Gastrocnemius medialis (tissue), 4 donors: Measurements from ENCODE around the gene COMMD7. TPM values are rescaled to one million over a fixed set of nuclear protein-coding genes. Genes with fewer than 3 reads are reported as not detected.
A peak's percentile ranks its signal among the peaks of the same experiment; 100 is the strongest.
"Not testable (repeated sequence)": the region's sequence is repeated elsewhere in the genome, so short reads cannot be mapped to it uniquely, and the experiment has no call there.

Experiments
- ATAC-seq, 2 donors: fragments of 150-250 bp; one replicate each; pipeline ENCODE4 v1.9.1; 2016
- DNase-seq, 2 donors: peaks; one replicate each; pipeline ENCODE4 v3.0.0-alpha.2; 2019
- H3K27ac ChIP-seq, 4 donors: fragments of 200-600 bp; sonication (generic); 1 replicate in 1 of 4; 2 replicates in 3 of 4; pipeline ENCODE4 v1.5.1; 2016 to 2018; ENCODE audit warnings: mild to moderate bottlenecking in 2 of 4, moderate library complexity in 1 of 4
- H3K27me3 ChIP-seq, 3 donors: fragments of 200-600 bp; sonication (generic) in 2 of 3; 1 replicate in 1 of 3; 2 replicates in 2 of 3; pipeline versions ENCODE4 v1.5.1 to v1.6.0; 2016 to 2019; ENCODE audit warnings: mild to moderate bottlenecking in 1 of 3, moderate library complexity in 1 of 3
- H3K36me3 ChIP-seq, 2 donors: fragments of 200-600 bp; sonication (generic) in 1 of 2; one replicate each; pipeline ENCODE4 v1.5.1; 2017 to 2018
- H3K4me1 ChIP-seq, 2 donors: fragments of 200-600 bp; sonication (generic) in 1 of 2; one replicate each; pipeline ENCODE4 v1.5.1; 2016 to 2017; ENCODE audit warnings: mild to moderate bottlenecking in 2 of 2
- H3K4me3 ChIP-seq, 4 donors: fragments of 200-600 bp; sonication (generic) in 3 of 4; 1 replicate in 1 of 4; 2 replicates in 3 of 4; pipeline ENCODE4 v1.5.1; 2016 to 2019; ENCODE audit warnings: mild to moderate bottlenecking in 2 of 4
- H3K9me3 ChIP-seq, 3 donors: fragments of 200-600 bp; sonication (generic) in 2 of 3; 1 replicate in 1 of 3; 2 replicates in 2 of 3; pipeline ENCODE4 v1.5.1; 2016 to 2019
- POLR2A ChIP-seq, 2 donors: fragments of 450-650 bp; IDR thresholded peaks; one replicate each; pipeline ENCODE4 v1.6.1; 2017; ENCODE audit warnings: antibody characterized with exemption in 2 of 2, mild to moderate bottlenecking in 2 of 2, moderate library complexity in 2 of 2
- in situ Hi-C, 4 donors: fragments of 200-750 bp; cut with MboI; loops; one replicate each; pipeline versions ENCODE4 v1.15.0 to v1.8.0; 2017; ENCODE audit warnings: low sequenced_read_pairs in 4 of 4
- intact Hi-C: fragments of 100-400 bp; cut with DNase I; formaldehyde crosslinking; loops from one replicate; pipeline ENCODE4 v1.15.1; 2023; ENCODE audit warnings: low total_unique reads
- total RNA-seq, 4 donors: library from RNA; depleted of rRNA; stranded (reverse); fragments of >200 nt; gene quantifications; one replicate each; pipeline versions ENCODE4 v1.1.0 to v1.2.3, GENCODE V29; 2016
- TF ChIP-seq, protein P1 (sequence below), 5 experiments: fragments of 450-650 bp in 3 of 5; fragments of 200-600 bp in 2 of 5; sonication (generic) in 2 of 5; IDR thresholded peaks in 4 of 5; conservative IDR thresholded peaks in 1 of 5; 1 replicate in 4 of 5; 2 replicates in 1 of 5; pipeline ENCODE4 v1.5.1; 2016 to 2019; ENCODE audit warnings: antibody characterized with exemption in 5 of 5, mild to moderate bottlenecking in 3 of 5, moderate library complexity in 3 of 5

The COMMD7 gene
- total RNA-seq, 4 donors from 2014 or later = 12.2 to 22.6 (median 15.8) TPM

DNA sequence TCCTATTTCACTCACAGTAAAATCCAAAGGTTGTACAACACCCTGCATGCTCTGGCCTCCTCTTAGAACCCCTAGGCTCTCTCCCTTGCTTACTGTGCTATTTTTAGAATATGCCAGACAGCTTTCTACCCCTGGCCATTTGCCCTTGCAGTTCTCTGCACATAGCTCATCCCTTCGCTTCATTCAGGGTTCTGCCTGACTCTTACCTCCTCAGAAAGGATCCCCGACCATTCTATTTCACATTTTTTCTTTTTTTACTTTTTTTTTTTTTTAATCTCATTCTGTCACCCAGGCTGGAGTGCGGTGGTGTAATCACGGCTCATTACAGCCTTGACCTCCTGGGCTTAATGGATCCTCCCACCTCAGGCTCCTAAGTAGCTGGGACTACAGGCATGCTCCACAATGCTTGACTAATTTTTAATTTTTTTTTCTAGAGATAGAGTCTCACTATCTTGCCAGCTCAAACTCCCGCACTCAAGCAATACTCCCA is 33.6 kb downstream of the COMMD7 start:
- H3K27ac ChIP-seq = peak overlapping the region in 3 of 4 donors; percentile 13 to 38 (median 28)

DNA sequence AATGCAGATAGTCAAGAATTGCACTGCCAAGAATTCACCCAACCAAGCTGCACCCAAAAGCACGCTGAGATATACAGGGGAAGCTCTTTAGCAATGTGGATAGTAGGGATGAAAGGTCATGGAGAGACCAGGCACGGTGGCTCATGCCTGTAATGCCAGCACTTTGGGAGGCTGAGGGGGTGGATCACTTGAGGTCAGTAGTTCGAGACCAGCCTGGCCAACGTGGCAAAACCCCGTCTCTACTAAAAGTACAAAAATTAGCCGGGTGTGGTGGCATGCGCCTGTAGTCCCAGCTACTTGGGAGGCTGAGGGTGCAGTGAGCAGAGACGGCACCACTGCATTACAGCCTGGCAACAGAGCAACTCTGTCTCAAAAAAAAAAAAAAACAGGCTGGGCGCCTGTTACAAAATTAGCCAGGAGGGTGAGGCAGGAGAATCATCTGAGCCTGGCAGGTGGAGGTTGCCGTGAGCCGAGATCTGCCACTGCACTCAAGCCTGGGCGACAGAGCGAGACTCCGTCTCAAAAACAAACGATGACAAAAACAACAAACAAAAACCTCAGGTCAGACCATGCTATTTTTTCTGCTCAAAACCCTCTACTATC is 34.1 kb downstream of the COMMD7 start:
- peak overlapping the region in 3 of 4 donors; percentile 28 to 38 (median 34) for H3K27ac ChIP-seq

More for the DNA sequence above, 33.6 kb downstream of the COMMD7 start:
- TF ChIP-seq POLR2A (IDR thresholded peaks at IDR 0.05) = no peak
- intact Hi-C loops (no loop called here), in situ Hi-C loops (no loop called here)
- H3K9me3 ChIP-seq = no peaks in the 10 kb centered on the region
- no peak for DNase-seq
- no peak for ATAC-seq
- H3K36me3 ChIP-seq = peaks cover 0 to 4% of the 10 kb centered on the region in 2 donors
- H3K4me3 ChIP-seq = no peak overlapping the region
- no peaks in the 10 kb centered on the region for H3K27me3 ChIP-seq
- H3K4me1 ChIP-seq = peaks cover 0 to 9% of the 10 kb centered on the region in 2 donors

DNA sequence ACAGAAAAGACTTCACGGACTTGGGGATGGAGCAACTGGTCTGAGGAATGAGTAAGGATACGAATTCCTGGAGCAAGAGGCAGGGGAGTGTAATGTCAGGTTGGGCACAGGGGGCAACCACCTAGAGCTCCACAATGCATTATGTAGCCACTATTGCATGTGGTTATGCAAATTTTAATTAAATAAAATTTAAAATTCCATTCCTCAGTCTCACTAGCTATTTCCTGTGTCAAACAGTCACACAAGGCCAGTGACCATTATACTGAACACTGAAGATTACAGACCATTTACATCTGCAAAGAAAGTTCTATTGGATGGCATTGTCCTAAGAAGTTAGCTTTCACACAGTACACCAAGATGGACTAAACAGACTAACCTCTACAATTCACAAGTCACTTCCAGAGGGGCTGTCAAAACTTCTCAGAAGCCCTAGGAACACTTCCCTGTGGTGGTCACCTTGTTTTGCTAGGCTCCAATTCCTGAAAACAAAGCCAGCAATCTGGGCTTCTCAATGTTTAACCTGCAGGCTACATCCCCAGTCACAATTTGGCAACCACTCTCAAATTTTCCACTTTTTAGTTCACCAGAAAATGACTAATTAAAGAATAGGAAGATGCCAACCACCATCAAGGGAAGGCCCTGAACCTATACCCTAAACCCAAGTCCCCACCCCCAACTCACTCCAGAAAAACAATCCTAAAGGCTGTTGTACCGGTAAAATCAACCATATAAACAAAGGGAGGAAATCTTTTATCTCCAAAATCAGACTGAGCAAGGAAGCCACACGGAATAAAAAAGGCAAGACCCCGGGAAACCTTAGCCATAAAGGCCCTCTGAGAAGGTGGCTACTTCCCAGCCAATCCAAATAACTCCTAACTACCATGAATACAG is 35.3 kb downstream of the COMMD7 start:
- H3K4me1 ChIP-seq = peaks cover 0 to 9% of the 10 kb centered on the region in 2 donors
- no peaks in the 10 kb centered on the region for H3K9me3 ChIP-seq
- H3K4me3 ChIP-seq = no peak overlapping the region
- H3K27ac ChIP-seq = peak overlapping the region in 3 of 4 donors; percentile 34 to 52 (median 38)
- H3K27me3 ChIP-seq = no peaks in the 10 kb centered on the region
- intact Hi-C loops (no loop called here), in situ Hi-C loops (no loop called here)
- DNase-seq (no peak), ATAC-seq (no peak)
- TF ChIP-seq POLR2A (IDR thresholded peaks at IDR 0.05) = no peak
- TF ChIP-seq, protein P1, sequence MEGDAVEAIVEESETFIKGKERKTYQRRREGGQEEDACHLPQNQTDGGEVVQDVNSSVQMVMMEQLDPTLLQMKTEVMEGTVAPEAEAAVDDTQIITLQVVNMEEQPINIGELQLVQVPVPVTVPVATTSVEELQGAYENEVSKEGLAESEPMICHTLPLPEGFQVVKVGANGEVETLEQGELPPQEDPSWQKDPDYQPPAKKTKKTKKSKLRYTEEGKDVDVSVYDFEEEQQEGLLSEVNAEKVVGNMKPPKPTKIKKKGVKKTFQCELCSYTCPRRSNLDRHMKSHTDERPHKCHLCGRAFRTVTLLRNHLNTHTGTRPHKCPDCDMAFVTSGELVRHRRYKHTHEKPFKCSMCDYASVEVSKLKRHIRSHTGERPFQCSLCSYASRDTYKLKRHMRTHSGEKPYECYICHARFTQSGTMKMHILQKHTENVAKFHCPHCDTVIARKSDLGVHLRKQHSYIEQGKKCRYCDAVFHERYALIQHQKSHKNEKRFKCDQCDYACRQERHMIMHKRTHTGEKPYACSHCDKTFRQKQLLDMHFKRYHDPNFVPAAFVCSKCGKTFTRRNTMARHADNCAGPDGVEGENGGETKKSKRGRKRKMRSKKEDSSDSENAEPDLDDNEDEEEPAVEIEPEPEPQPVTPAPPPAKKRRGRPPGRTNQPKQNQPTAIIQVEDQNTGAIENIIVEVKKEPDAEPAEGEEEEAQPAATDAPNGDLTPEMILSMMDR (IDR thresholded peaks at IDR 0.05 in 4 of 5, conservative IDR thresholded peaks at IDR 0.05 in 1 of 5) = no peak
- H3K36me3 ChIP-seq = peaks cover 0 to 18% of the 10 kb centered on the region in 2 donors

More for the DNA sequence above, 34.1 kb downstream of the COMMD7 start:
- ATAC-seq, intact Hi-C loops, H3K27me3 ChIP-seq, H3K4me3 ChIP-seq, DNase-seq, H3K36me3 ChIP-seq, H3K9me3 ChIP-seq, H3K4me1 ChIP-seq, in situ Hi-C loops: not testable (repeated sequence)

DNA sequence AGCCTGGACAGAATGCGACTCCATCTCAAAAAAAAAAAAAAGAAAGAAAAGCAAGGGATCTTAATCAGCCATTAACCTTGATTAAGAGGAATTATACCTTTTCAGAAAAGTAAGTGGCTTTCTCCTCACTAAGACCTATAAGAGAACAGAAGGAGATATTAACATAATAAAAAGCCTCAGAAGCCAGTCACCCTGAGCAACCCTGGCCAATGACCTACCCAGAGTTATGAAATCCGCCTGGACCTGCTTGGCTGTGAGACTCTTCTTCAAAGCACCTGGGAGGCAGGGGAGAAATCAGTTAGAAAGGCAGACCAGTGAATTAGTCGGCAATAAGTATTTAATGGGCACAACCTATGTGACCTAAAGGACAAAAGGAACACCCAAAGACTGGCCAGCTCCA is 36.8 kb downstream of the COMMD7 start:
- H3K36me3 ChIP-seq = peaks cover 0 to 23% of the 10 kb centered on the region in 2 donors

GRCh38 chr20:32702706-32703425 is 40.4 kb downstream of the COMMD7 start:
- DNase-seq (no peak), ATAC-seq (no peak)
- Histone ChIP-seq H3K4me1 (no peaks in the 10 kb centered on the region), H3K27me3 (no peaks in the 10 kb centered on the region), H3K36me3 (peaks cover 0 to 23% of the 10 kb centered on the region in 2 donors), H3K9me3 (no peaks in the 10 kb centered on the region), H3K4me3 (no peak overlapping the region), H3K27ac (no peak overlapping the region)
- intact Hi-C loops = no loop called here
- in situ Hi-C loops = no loop called here
- TF ChIP-seq, protein P1 (IDR thresholded peaks at IDR 0.05 in 4 of 5, conservative IDR thresholded peaks at IDR 0.05 in 1 of 5) = no peak
- TF ChIP-seq POLR2A (IDR thresholded peaks at IDR 0.05) = no peak

More for the DNA sequence above, 36.8 kb downstream of the COMMD7 start:
- Histone ChIP-seq H3K27me3 (no peaks in the 10 kb centered on the region), H3K9me3 (no peaks in the 10 kb centered on the region), H3K4me1 (peaks cover 0 to 9% of the 10 kb centered on the region in 2 donors), H3K4me3 (no peak overlapping the region), H3K27ac (no peak overlapping the region)
- in situ Hi-C loops = no loop called here
- intact Hi-C loops = no loop called here
- no peak for TF ChIP-seq POLR2A (IDR thresholded peaks at IDR 0.05)
- TF ChIP-seq, protein P1 (IDR thresholded peaks at IDR 0.05 in 4 of 5, conservative IDR thresholded peaks at IDR 0.05 in 1 of 5) = no peak
- ATAC-seq (no peak), DNase-seq (no peak)
